ENCODE results near the gene AURKAIP1.

Gene AURKAIP1

DNA sequence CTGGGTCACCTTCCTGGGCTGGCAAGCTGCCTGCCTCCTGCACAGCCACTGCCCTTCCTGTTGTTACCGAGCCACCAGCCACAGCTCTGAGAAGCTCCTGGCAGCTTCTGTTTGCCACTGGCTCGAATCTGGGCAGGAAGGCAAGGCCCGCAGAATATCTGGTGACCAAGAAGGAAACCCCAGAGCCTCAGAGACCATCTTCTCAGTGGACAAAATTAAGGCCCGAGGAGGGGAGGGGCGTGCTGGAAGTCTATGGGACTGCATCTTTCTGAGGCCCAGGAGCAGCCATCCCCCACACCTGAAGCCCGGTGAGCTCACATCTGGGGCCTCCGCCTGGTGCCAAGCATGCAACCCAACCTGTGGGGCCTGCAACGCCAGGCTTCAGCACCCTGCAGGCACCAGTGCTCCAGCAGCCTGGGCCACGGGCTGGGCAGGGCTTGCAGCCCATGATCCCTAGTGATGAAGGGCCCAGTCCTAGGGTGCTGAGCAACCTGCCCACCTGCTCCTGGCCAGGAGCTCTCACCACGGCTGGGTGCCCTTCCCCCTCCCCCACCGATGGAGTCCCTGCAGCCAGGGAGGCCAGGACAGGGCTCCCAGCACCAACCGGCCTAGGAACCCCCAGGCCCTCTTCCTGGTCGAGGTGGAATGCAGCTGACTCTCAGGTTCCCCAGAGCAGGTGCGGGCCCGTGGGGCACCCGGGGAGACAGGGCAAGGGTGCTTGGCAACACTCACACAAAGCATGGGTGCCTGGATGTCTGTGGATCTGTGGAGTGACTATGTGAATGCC lies 49.5 kb downstream of the AURKAIP1 start:
- peak overlapping the region; percentile 71 for H3K4me3 ChIP-seq (ENCODE audit: low read depth, low read length)
- DNase-seq (ENCODE audit: low read depth) = no peak
- TF ChIP-seq, protein P1, sequence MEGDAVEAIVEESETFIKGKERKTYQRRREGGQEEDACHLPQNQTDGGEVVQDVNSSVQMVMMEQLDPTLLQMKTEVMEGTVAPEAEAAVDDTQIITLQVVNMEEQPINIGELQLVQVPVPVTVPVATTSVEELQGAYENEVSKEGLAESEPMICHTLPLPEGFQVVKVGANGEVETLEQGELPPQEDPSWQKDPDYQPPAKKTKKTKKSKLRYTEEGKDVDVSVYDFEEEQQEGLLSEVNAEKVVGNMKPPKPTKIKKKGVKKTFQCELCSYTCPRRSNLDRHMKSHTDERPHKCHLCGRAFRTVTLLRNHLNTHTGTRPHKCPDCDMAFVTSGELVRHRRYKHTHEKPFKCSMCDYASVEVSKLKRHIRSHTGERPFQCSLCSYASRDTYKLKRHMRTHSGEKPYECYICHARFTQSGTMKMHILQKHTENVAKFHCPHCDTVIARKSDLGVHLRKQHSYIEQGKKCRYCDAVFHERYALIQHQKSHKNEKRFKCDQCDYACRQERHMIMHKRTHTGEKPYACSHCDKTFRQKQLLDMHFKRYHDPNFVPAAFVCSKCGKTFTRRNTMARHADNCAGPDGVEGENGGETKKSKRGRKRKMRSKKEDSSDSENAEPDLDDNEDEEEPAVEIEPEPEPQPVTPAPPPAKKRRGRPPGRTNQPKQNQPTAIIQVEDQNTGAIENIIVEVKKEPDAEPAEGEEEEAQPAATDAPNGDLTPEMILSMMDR (IDR thresholded peaks at IDR 0.05; ENCODE audit: low read depth, low read length) = no peak
- TF ChIP-seq MYC (IDR thresholded peaks at IDR 0.05; ENCODE audit: low read depth, low read length) = no peak
- TF ChIP-seq, protein P2, sequence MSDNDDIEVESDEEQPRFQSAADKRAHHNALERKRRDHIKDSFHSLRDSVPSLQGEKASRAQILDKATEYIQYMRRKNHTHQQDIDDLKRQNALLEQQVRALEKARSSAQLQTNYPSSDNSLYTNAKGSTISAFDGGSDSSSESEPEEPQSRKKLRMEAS (IDR thresholded peaks at IDR 0.05; ENCODE audit: low read depth, low read length) = no peak
- TF ChIP-seq POLR2A (IDR thresholded peaks at IDR 0.05; ENCODE audit: extremely low read depth, insufficient read length) = no peak

DNA sequence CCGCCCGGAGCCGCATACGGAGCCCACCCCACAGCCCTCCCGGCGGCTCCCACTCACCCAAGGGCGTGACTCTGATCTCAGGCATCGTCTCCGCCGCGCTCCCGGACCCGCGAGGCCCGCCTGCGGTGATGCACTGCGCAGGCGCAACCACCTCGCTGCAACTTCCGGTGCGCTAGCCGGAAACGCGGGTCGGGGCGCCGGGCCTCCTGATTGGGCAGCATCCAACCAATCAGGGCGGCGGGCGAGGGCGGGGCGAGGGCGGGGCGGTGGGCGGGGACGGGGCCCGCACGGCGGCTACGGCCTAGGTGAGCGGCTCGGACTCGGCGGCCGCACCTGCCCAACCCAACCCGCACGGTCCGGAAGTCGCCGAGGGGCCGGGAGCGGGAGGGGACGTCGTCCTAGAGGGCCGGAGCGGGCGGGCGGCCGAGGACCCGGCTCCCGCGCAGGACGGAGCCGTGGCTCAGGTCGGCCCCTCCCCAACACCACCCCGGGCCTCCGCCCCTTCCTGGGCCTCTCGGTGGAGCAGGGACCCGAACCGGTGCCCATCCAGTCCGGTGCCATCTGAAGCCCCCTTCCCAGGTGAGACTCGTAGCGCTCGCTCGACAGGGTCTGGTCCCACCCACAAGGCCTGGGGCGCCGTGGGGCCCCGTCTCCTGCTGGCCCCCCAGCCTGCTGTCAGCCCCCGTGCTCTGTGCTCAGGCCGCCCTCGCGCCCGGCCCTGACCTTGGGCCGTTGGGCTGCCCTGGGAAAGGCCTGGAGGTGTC lies 50.3 kb downstream of the AURKAIP1 start, which contains the start of the genes CPTP and INTS11:
Gene CPTP, plus strand, starts transcription at position 279 of the 764 bp plus-strand sequence. CDS start 2,109 bp downstream, outside the sequence.
Gene INTS11, minus strand, starts transcription at position 137 of the 764 bp plus-strand sequence. Its CDS starts 52 bp downstream, at position 85.
- peak within 1 kb of the TSS; percentile 71 for H3K4me3 ChIP-seq (ENCODE audit: low read depth, low read length)
- TF ChIP-seq POLR2A (IDR thresholded peaks at IDR 0.05; ENCODE audit: extremely low read depth, insufficient read length) (peak; percentile 79), MYC (IDR thresholded peaks at IDR 0.05; ENCODE audit: low read depth, low read length) (no peak)
- TF ChIP-seq, protein P1 (IDR thresholded peaks at IDR 0.05; ENCODE audit: low read depth, low read length) = no peak
- TF ChIP-seq, protein P2 (IDR thresholded peaks at IDR 0.05; ENCODE audit: low read depth, low read length) = peak; percentile 49
- peak; percentile 91 for DNase-seq (ENCODE audit: low read depth)

DNA sequence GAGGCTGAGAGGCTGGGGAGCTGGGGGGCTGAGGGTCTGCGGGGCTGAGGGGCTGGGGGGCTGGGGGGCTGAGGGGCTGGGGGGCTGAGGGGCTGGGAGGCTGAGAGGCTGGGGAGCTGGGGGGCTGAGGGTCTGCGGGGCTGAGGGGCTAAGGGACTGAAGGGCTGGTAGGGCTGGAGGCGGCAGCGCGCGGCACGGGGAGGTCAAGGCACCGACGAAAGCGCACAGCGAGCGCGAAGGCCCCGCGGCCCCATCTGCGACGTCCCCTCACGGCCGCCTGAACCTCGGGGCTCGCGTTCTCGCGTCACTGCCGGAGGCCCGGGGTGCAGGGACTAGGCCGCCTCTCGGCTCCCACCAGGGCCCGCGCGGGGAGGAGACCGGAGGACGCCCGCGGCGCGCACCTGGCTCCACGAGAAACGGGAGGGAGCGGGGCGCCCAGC lies 50.9 kb downstream of the AURKAIP1 start:
- TF ChIP-seq, protein P2 (IDR thresholded peaks at IDR 0.05; ENCODE audit: low read depth, low read length) = no peak
- TF ChIP-seq, protein P1 (IDR thresholded peaks at IDR 0.05; ENCODE audit: low read depth, low read length) = no peak
- TF ChIP-seq MYC (IDR thresholded peaks at IDR 0.05; ENCODE audit: low read depth, low read length) = no peak
- peak overlapping the region; percentile 64 for H3K4me3 ChIP-seq (ENCODE audit: low read depth, low read length)
- DNase-seq (ENCODE audit: low read depth) = no peak

All from NB4 (cell line).